Brain microvascular endothelial cell (primary cell): ENCODE results near the gene TOGARAM1.

ENCODE experiments used
- DNase-seq: peaks from one replicate; pipeline ENCODE4 v3.0.0-alpha.2; 2020
- H3K27ac ChIP-seq: fragments of 250-450 bp; sonication (Bioruptor Pico); 2 replicates; pipeline ENCODE4 v1.5.1; 2020; ENCODE audit warnings: mild to moderate bottlenecking, moderate library complexity
- H3K27me3 ChIP-seq: fragments of 250-450 bp; sonication (Bioruptor Pico); replicated peaks from 2 replicates; pipeline ENCODE4 v1.5.1; 2020; ENCODE audit warnings: mild to moderate bottlenecking
- H3K36me3 ChIP-seq: fragments of 250-450 bp; sonication (Bioruptor Pico); replicated peaks from 2 replicates; pipeline ENCODE4 v1.5.1; 2020; ENCODE audit warnings: mild to moderate bottlenecking
- H3K4me3 ChIP-seq: 2 replicates; pipeline ENCODE4 v1.5.1; 2011; ENCODE audit warnings: low read depth, mild to moderate bottlenecking, control low read depth, low read length, moderate library complexity
- CTCF ChIP-seq: IDR thresholded peaks from 2 replicates; pipeline ENCODE4 v1.5.1; 2011; ENCODE audit warnings: low read depth, mild to moderate bottlenecking, moderate library complexity, low read length, control low read depth, inconsistent platforms; ENCODE audit errors: missing control alignments
- in situ Hi-C: cut with HindIII; loops from 2 replicates; pipeline ENCODE4 v1.10.0; 2017; ENCODE audit warnings: low sequenced_read_pairs, low pct_ligation_motif_present

TOGARAM1 gene

GRCh38 chr14:44989497-44990440, 27.8 kb downstream of the TOGARAM1 start:
- Histone ChIP-seq H3K27me3 (no peaks in the 10 kb centered on the region), H3K4me3 (no peak overlapping the region), H3K36me3 (no peaks in the 10 kb centered on the region), H3K27ac (no peak overlapping the region)
- TF ChIP-seq CTCF: no peak
- DNase-seq: no peak
- in situ Hi-C loops: no loop called here

GRCh38 chr14:44990533-44990932, 28.5 kb downstream of the TOGARAM1 start:
- in situ Hi-C loops: no loop called here
- no peak for DNase-seq
- no peak overlapping the region for H3K27ac ChIP-seq

GRCh38 chr14:44995196-44995595, 33.2 kb downstream of the TOGARAM1 start:
- H3K27ac ChIP-seq: no peak overlapping the region
- TF ChIP-seq CTCF: no peak
- H3K27me3 ChIP-seq: no peaks in the 10 kb centered on the region
- H3K36me3 ChIP-seq: no peaks in the 10 kb centered on the region
- in situ Hi-C loops: no loop called here
- DNase-seq: no peak
- H3K4me3 ChIP-seq: no peak overlapping the region

More at GRCh38 chr14:44990533-44990932, 28.5 kb downstream of the TOGARAM1 start:
- TF ChIP-seq CTCF: no peak
- H3K4me3 ChIP-seq: no peak overlapping the region
- H3K36me3 ChIP-seq: no peaks in the 10 kb centered on the region
- H3K27me3 ChIP-seq: no peaks in the 10 kb centered on the region

GRCh38 chr14:44995770-44996294, 33.8 kb downstream of the TOGARAM1 start:
- TF ChIP-seq CTCF: no peak

GRCh38 chr14:45003924-45004323, 41.9 kb downstream of the TOGARAM1 start:
- Histone ChIP-seq H3K27ac (no peak overlapping the region), H3K36me3 (no peaks in the 10 kb centered on the region), H3K27me3 (no peaks in the 10 kb centered on the region), H3K4me3 (no peak overlapping the region)
- no peak for TF ChIP-seq CTCF
- in situ Hi-C loops: no loop called here
- no peak for DNase-seq

More at GRCh38 chr14:44995770-44996294, 33.8 kb downstream of the TOGARAM1 start:
- no peaks in the 10 kb centered on the region for H3K36me3 ChIP-seq
- no peak overlapping the region for H3K27ac ChIP-seq
- in situ Hi-C loops: no loop called here
- H3K27me3 ChIP-seq: no peaks in the 10 kb centered on the region
- no peak for DNase-seq
- no peak overlapping the region for H3K4me3 ChIP-seq
